CD4-positive, CD25-positive, alpha-beta regulatory T cell (primary cell): Measurements from ENCODE around the gene CAPN6. TPM values are rescaled to one million over a fixed set of nuclear protein-coding genes. Genes with fewer than 3 reads are reported as not detected.
A peak's percentile ranks its signal among the peaks of the same experiment; 100 is the strongest.

Source experiments
- ATAC-seq, 2 donors: fragments of 150-1000 bp; cut with Tn5 transposase; one replicate each; pipeline ENCODE4 v1.10.0; 2021; ENCODE audit warnings: low read depth in 2 of 2, moderate number of reproducible peaks in 2 of 2, moderate library complexity in 1 of 2
- DNase-seq, 3 donors: peaks; one replicate each; pipeline versions ENCODE4 v3.0.0 to v3.0.0-alpha.2; 2012 to 2022; ENCODE audit warnings: mixed read lengths in 1 of 3
- H3K27ac ChIP-seq: one replicate; pipeline ENCODE4 v1.7.0; 2013; ENCODE audit warnings: mild to moderate bottlenecking, low read length; ENCODE audit not compliant: insufficient read depth, poor library complexity, severe bottlenecking
- H3K27me3 ChIP-seq: one replicate; pipeline ENCODE4 v1.7.0; 2013; ENCODE audit warnings: low read length; ENCODE audit not compliant: control insufficient read depth, insufficient read depth
- H3K36me3 ChIP-seq: one replicate; pipeline ENCODE4 v1.7.0; 2013; ENCODE audit warnings: mild to moderate bottlenecking, low read length, moderate library complexity; ENCODE audit not compliant: control insufficient read depth, insufficient read depth
- H3K4me1 ChIP-seq: 2 replicates; pipeline ENCODE4 v1.7.0; 2013; ENCODE audit warnings: mild to moderate bottlenecking, low read length; ENCODE audit not compliant: insufficient read depth, control insufficient read depth, poor library complexity, severe bottlenecking
- H3K4me3 ChIP-seq: one replicate; pipeline ENCODE4 v1.7.0; 2013; ENCODE audit warnings: low read depth, mild to moderate bottlenecking, low read length, moderate library complexity
- H3K9me3 ChIP-seq, 2 experiments: 1 replicate in 1 of 2; 2 replicates in 1 of 2; pipeline ENCODE4 v1.7.0; 2013; ENCODE audit warnings: low read length in 2 of 2, mild to moderate bottlenecking in 1 of 2, moderate library complexity in 1 of 2; ENCODE audit not compliant: control insufficient read depth in 2 of 2
- H3K27ac Mint-ChIP-seq, 3 donors: one replicate each; pipeline ENCODE4 v1.8.0; 2020 to 2022; ENCODE audit warnings: mild to moderate bottlenecking in 3 of 3, mixed read lengths in 3 of 3, moderate library complexity in 2 of 3
- H3K27me3 Mint-ChIP-seq: one replicate; pipeline ENCODE4 v1.8.0; 2022; ENCODE audit warnings: mild to moderate bottlenecking, mixed read lengths
- H3K36me3 Mint-ChIP-seq: one replicate; pipeline ENCODE4 v1.8.0; 2020; ENCODE audit warnings: mixed read lengths
- H3K4me1 Mint-ChIP-seq, 4 donors: one replicate each; pipeline ENCODE4 v1.8.0; 2020 to 2022; ENCODE audit warnings: mixed read lengths in 4 of 4, mild to moderate bottlenecking in 1 of 4
- H3K4me3 Mint-ChIP-seq, 4 donors: one replicate each; pipeline ENCODE4 v1.8.0; 2020 to 2022; ENCODE audit warnings: mild to moderate bottlenecking in 4 of 4, mixed read lengths in 4 of 4, moderate library complexity in 3 of 4
- H3K9me3 Mint-ChIP-seq, 7 donors: one replicate each; pipeline ENCODE4 v1.8.0; 2020 to 2022; ENCODE audit warnings: mixed read lengths in 7 of 7, mild to moderate bottlenecking in 3 of 7, moderate library complexity in 2 of 7
- polyA plus RNA-seq, 4 donors: library from polyadenylated mRNA; unstranded; fragments of 300-500 nt; fragmentation: Illumina TruSeq; gene quantifications; one replicate each; pipeline ENCODE4 v1.2.3, GENCODE V29; 2021
- total RNA-seq: library from RNA; stranded (reverse); gene quantifications from one replicate; pipeline ENCODE4 v1.2.3, GENCODE V29; 2022

CAPN6 gene
- total and polyA plus RNA-seq, 5 donors from 2014 or later, result not detected

GRCh38 chrX:111284631-111285293 is 14.5 kb upstream of the CAPN6 start:
- no peak for DNase-seq
- H3K36me3 Mint-ChIP-seq, result no peaks in the 10 kb centered on the region

DNA sequence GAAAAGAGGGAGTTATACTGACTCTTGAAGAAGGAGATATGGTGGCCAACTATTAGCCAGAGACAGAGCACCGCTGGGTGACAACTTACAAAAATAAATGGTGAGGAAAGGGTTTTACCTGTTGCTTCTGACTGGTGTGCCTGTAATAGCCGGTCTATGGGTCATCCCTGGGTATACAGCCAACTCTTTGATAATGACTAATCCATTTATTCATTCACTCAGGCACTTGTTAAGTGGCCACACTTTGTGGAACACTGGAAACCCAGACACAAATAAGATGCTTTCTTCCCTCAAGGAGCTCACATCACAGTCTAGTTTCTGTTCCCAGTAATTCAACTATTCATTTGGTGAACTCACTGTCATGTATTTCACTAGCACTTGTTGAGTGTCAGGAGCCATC is 13.2 kb upstream of the CAPN6 start:
- ATAC-seq (no peak), DNase-seq (no peak)
- Histone ChIP-seq H3K9me3 (no peaks in the 10 kb centered on the region), H3K4me3 (no peak overlapping the region), H3K4me1 (no peaks in the 10 kb centered on the region), H3K36me3 (no peaks in the 10 kb centered on the region), H3K27me3 (no peaks in the 10 kb centered on the region), H3K27ac (no peak overlapping the region)
- Mint-ChIP-seq H3K4me1 (no peaks in the 10 kb centered on the region), H3K36me3 (no peaks in the 10 kb centered on the region), H3K9me3 (peaks cover 0 to 6% (median 0%) of the 10 kb centered on the region in 7 donors), H3K27me3 (no peaks in the 10 kb centered on the region), H3K4me3 (no peak overlapping the region), H3K27ac (no peak overlapping the region)

More at GRCh38 chrX:111284631-111285293, 14.5 kb upstream of the CAPN6 start:
- no peak for ATAC-seq
- Histone ChIP-seq H3K4me3 (no peak overlapping the region), H3K9me3 (no peaks in the 10 kb centered on the region), H3K4me1 (no peaks in the 10 kb centered on the region), H3K27me3 (no peaks in the 10 kb centered on the region), H3K36me3 (no peaks in the 10 kb centered on the region), H3K27ac (no peak overlapping the region)
- H3K4me1 Mint-ChIP-seq, result no peaks in the 10 kb centered on the region
- no peak overlapping the region for H3K4me3 Mint-ChIP-seq
- no peaks in the 10 kb centered on the region for H3K27me3 Mint-ChIP-seq
- H3K27ac Mint-ChIP-seq, result no peak overlapping the region
- peaks cover 0 to 4% (median 0%) of the 10 kb centered on the region in 7 donors for H3K9me3 Mint-ChIP-seq

DNA sequence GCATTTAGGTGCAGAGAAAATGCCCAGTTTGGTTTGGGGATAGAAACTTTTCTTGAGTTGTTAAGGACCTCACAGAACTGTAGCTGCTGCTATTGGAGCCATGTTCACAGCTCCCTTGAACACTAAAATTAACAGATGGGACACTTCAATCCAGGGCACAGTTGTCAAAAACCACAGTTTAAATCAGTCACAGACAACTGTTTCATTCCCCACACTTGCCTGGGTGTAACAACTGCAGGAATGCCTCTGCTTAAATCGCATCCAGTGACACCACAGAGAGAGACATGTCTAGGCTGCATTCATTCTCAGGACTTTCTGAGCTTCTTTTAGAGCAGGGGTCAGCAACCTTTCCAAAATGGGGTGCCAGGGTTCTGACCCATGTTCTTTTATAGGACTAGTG is 12.7 kb upstream of the CAPN6 start:
- no peaks in the 10 kb centered on the region for H3K27me3 Mint-ChIP-seq
- no peaks in the 10 kb centered on the region for H3K4me1 Mint-ChIP-seq
- H3K9me3 Mint-ChIP-seq, result peaks cover 0 to 6% (median 0%) of the 10 kb centered on the region in 7 donors
- Histone ChIP-seq H3K4me1 (no peaks in the 10 kb centered on the region), H3K4me3 (no peak overlapping the region), H3K9me3 (no peaks in the 10 kb centered on the region), H3K27ac (no peak overlapping the region), H3K27me3 (no peaks in the 10 kb centered on the region), H3K36me3 (no peaks in the 10 kb centered on the region)
- DNase-seq (no peak), ATAC-seq (no peak)
- no peaks in the 10 kb centered on the region for H3K36me3 Mint-ChIP-seq
- H3K27ac Mint-ChIP-seq, result no peak overlapping the region
- no peak overlapping the region for H3K4me3 Mint-ChIP-seq

- Histone ChIP-seq H3K27me3 (no peaks in the 10 kb centered on the region), H3K27ac (no peak overlapping the region), H3K4me1 (no peaks in the 10 kb centered on the region), H3K4me3 (no peak overlapping the region), H3K9me3 (no peaks in the 10 kb centered on the region), H3K36me3 (no peaks in the 10 kb centered on the region)
- DNase-seq, result no peak
- no peaks in the 10 kb centered on the region for H3K36me3 Mint-ChIP-seq
- no peaks in the 10 kb centered on the region for H3K27me3 Mint-ChIP-seq
- peaks cover 0 to 6% (median 0%) of the 10 kb centered on the region in 7 donors for H3K9me3 Mint-ChIP-seq
- H3K4me3 Mint-ChIP-seq, result no peak overlapping the region
- ATAC-seq, result no peak
- no peaks in the 10 kb centered on the region for H3K4me1 Mint-ChIP-seq
- H3K27ac Mint-ChIP-seq, result peak overlapping the region in 1 of 3 donors; percentile 8
Observed at GRCh38 chrX:111282139-111282538, 11.9 kb upstream of the CAPN6 start.

DNA sequence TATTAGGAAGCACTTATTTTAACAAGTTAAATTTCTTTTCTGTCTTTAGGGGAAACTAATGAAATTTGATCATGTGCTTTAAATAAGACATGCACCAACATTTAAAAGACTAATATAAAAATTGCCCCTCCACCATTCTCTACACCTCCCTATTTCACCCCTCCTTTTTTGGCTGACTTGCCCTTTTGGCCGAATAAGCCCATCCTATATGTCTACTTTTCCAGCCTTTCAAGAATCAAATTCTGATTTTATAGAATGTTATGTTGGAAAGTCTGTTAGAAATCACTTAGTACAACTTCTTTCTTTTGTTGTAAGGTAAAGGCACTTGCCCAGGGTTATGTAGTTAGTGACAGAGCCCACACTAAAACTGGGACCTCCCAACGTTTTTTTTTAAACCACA is 1.8 kb downstream of the CAPN6 start:
- Mint-ChIP-seq H3K27ac (no peak overlapping the region), H3K4me3 (no peak overlapping the region), H3K4me1 (no peaks in the 10 kb centered on the region), H3K27me3 (no peaks in the 10 kb centered on the region), H3K36me3 (no peaks in the 10 kb centered on the region), H3K9me3 (peaks cover 0 to 2% (median 0%) of the 10 kb centered on the region in 7 donors)
- Histone ChIP-seq H3K4me3 (no peak overlapping the region), H3K27me3 (no peaks in the 10 kb centered on the region), H3K9me3 (no peaks in the 10 kb centered on the region), H3K4me1 (no peaks in the 10 kb centered on the region), H3K36me3 (no peaks in the 10 kb centered on the region), H3K27ac (no peak overlapping the region)
- DNase-seq (no peak), ATAC-seq (no peak)

GRCh38 chrX:111265486-111265885 is 4.8 kb downstream of the CAPN6 start:
- H3K4me3 Mint-ChIP-seq, result no peak overlapping the region
- DNase-seq, result no peak
- Histone ChIP-seq H3K4me1 (no peaks in the 10 kb centered on the region), H3K27me3 (no peaks in the 10 kb centered on the region), H3K27ac (no peak overlapping the region), H3K4me3 (no peak overlapping the region), H3K36me3 (no peaks in the 10 kb centered on the region), H3K9me3 (no peaks in the 10 kb centered on the region)
- H3K27me3 Mint-ChIP-seq, result no peaks in the 10 kb centered on the region
- H3K27ac Mint-ChIP-seq, result no peak overlapping the region
- no peak for ATAC-seq
- peaks cover 0 to 5% (median 0%) of the 10 kb centered on the region in 7 donors for H3K9me3 Mint-ChIP-seq
- no peaks in the 10 kb centered on the region for H3K4me1 Mint-ChIP-seq
- no peaks in the 10 kb centered on the region for H3K36me3 Mint-ChIP-seq

- H3K4me3 Mint-ChIP-seq, result no peak overlapping the region
- peaks cover 0 to 5% (median 0%) of the 10 kb centered on the region in 7 donors for H3K9me3 Mint-ChIP-seq
- DNase-seq, result no peak
- H3K9me3 ChIP-seq, result no peaks in the 10 kb centered on the region
- no peaks in the 10 kb centered on the region for H3K27me3 Mint-ChIP-seq
- no peak overlapping the region for H3K27ac Mint-ChIP-seq
- no peak for ATAC-seq
- H3K27ac ChIP-seq, result no peak overlapping the region
- H3K27me3 ChIP-seq, result no peaks in the 10 kb centered on the region
- H3K4me3 ChIP-seq, result no peak overlapping the region
- H3K4me1 Mint-ChIP-seq, result no peaks in the 10 kb centered on the region
- H3K4me1 ChIP-seq, result no peaks in the 10 kb centered on the region
- no peaks in the 10 kb centered on the region for H3K36me3 ChIP-seq
- H3K36me3 Mint-ChIP-seq, result no peaks in the 10 kb centered on the region
Observed at GRCh38 chrX:111264385-111264784, 5.9 kb downstream of the CAPN6 start.

- no peaks in the 10 kb centered on the region for H3K36me3 ChIP-seq
- no peaks in the 10 kb centered on the region for H3K4me1 ChIP-seq
- peaks cover 0 to 5% (median 0%) of the 10 kb centered on the region in 7 donors for H3K9me3 Mint-ChIP-seq
- H3K36me3 Mint-ChIP-seq, result no peaks in the 10 kb centered on the region
- H3K27ac ChIP-seq, result no peak overlapping the region
- H3K4me1 Mint-ChIP-seq, result no peaks in the 10 kb centered on the region
- no peak overlapping the region for H3K4me3 Mint-ChIP-seq
- ATAC-seq (no peak), DNase-seq (no peak)
- H3K27me3 Mint-ChIP-seq, result no peaks in the 10 kb centered on the region
- H3K27me3 ChIP-seq, result no peaks in the 10 kb centered on the region
- no peak overlapping the region for H3K27ac Mint-ChIP-seq
- no peak overlapping the region for H3K4me3 ChIP-seq
- H3K9me3 ChIP-seq, result no peaks in the 10 kb centered on the region
Observed at GRCh38 chrX:111262086-111262485, 8.2 kb downstream of the CAPN6 start.
